GM12865 (cell line): Measurements from ENCODE around the gene NOTCH2.
A peak's percentile ranks its signal among the peaks of the same experiment; 100 is the strongest.

Experiments
- DNase-seq: peaks from one replicate; pipeline ENCODE4 v3.0.0; 2010; ENCODE audit warnings: low read depth
- H3K4me3 ChIP-seq: 2 replicates; pipeline ENCODE4 v1.5.1; 2011; ENCODE audit warnings: mild to moderate bottlenecking, low read depth, low read length, control low read depth
- CTCF ChIP-seq: IDR thresholded peaks from 2 replicates; pipeline ENCODE4 v1.5.1; 2011; ENCODE audit warnings: low read length, control low read depth, low read depth, inconsistent platforms; ENCODE audit not compliant: insufficient read depth; ENCODE audit errors: missing control alignments

The NOTCH2 gene

GRCh38 chr1:119879510-119880434, 189.7 kb downstream of the NOTCH2 start:
- no peak overlapping the region for H3K4me3 ChIP-seq
- no peak for TF ChIP-seq CTCF
- DNase-seq = no peak

GRCh38 chr1:119878171-119878570, 191.3 kb downstream of the NOTCH2 start:
- no peak for DNase-seq
- TF ChIP-seq CTCF = no peak
- no peak overlapping the region for H3K4me3 ChIP-seq

GRCh38 chr1:119874186-119874585, 195.3 kb downstream of the NOTCH2 start:
- no peak for DNase-seq
- TF ChIP-seq CTCF = no peak
- no peak overlapping the region for H3K4me3 ChIP-seq

- H3K4me3 ChIP-seq = no peak overlapping the region
- no peak for DNase-seq
- no peak for TF ChIP-seq CTCF
Measured at GRCh38 chr1:119873135-119874015, 196.1 kb downstream of the NOTCH2 start.

GRCh38 chr1:119871881-119872280, 197.6 kb downstream of the NOTCH2 start:
- no peak for DNase-seq
- no peak for TF ChIP-seq CTCF

GRCh38 chr1:119870917-119871596, 198.4 kb downstream of the NOTCH2 start:
- peak; percentile 87 for TF ChIP-seq CTCF
- peak; percentile 59 for DNase-seq
- no peak overlapping the region for H3K4me3 ChIP-seq

More at GRCh38 chr1:119871881-119872280, 197.6 kb downstream of the NOTCH2 start:
- no peak overlapping the region for H3K4me3 ChIP-seq
